ENCODE measurements around the gene TMEM179B. TPM values are rescaled to one million over a fixed set of nuclear protein-coding genes. Genes with fewer than 3 reads are reported as not detected.
A peak's percentile ranks its signal among the peaks of the same experiment; 100 is the strongest.

Gene TMEM179B
- total and polyA plus RNA-seq, 4 donors, result 21.1 to 81.4 (median 32.7) TPM

DNA sequence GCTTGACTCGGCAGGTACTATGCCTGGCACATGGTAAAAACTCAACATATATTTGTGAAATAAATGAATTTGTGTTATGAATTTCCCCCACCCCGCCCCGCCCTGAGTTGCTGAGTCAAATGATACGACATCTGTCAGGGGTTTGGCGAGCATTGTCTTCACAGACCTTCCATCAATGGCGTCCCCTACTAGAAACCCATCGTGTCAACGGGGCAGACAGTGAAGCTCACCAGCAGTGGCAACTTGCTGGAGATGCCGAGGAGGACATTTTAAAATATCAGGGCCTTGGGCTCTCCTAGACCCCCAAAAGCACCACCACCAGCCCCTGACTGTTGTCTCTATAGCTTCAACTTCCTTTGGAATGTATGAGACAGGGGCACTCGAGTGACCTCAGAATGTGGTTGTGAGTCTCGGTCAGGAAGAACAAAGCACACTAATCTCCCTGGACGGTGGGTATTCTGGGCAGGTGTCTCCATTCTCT, 18.8 kb downstream of the TMEM179B start:
- Histone ChIP-seq H3K9me3 (ENCODE audit: control insufficient read depth in 4 of 4, low read length in 3 of 4) (no peaks in the 10 kb centered on the region), H3K4me1 (ENCODE audit: control insufficient read depth in 4 of 4, insufficient read depth in 4 of 4, low read length in 3 of 4) (peaks cover 0 to 27% (median 16%) of the 10 kb centered on the region in 4 donors), H3K36me3 (ENCODE audit: control insufficient read depth in 4 of 4, insufficient read depth in 3 of 4, low read depth in 1 of 4, low read length in 3 of 4) (peaks cover 6 to 22% (median 14%) of the 10 kb centered on the region in 4 donors), H3K27me3 (ENCODE audit: control insufficient read depth in 4 of 4, insufficient read depth in 4 of 4, low read length in 3 of 4) (no peaks in the 10 kb centered on the region), H3K9ac (ENCODE audit: low read depth in 1 of 2, low read length in 2 of 2) (peak overlapping the region; percentile 49 to 76), H3K4me3 (ENCODE audit: low read depth in 1 of 3, low read length in 3 of 3) (peak overlapping the region in 1 of 3 donors; percentile 50), H3K27ac (ENCODE audit: low read depth in 1 of 2, low read length in 2 of 2) (peak overlapping the region; percentile 80 to 90)
- TF ChIP-seq RAD21 (IDR thresholded peaks at IDR 0.05), result no peak
- no peak for TF ChIP-seq NR2F2 (IDR thresholded peaks at IDR 0.05)
- TF ChIP-seq, protein P1, sequence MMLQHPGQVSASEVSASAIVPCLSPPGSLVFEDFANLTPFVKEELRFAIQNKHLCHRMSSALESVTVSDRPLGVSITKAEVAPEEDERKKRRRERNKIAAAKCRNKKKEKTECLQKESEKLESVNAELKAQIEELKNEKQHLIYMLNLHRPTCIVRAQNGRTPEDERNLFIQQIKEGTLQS (IDR thresholded peaks at IDR 0.05), result no peak
- no peak for TF ChIP-seq GABPA (IDR thresholded peaks at IDR 0.05 in 1 of 2, conservative IDR thresholded peaks at IDR 0.05 in 1 of 2)
- TF ChIP-seq YY1 (IDR thresholded peaks at IDR 0.05), result no peak
- TF ChIP-seq CTCF (IDR thresholded peaks at IDR 0.05; ENCODE audit: low read depth, low read length, missing input control), result no peak
- no peak for TF ChIP-seq JUND (IDR thresholded peaks at IDR 0.05)
- TF ChIP-seq ZBTB33 (IDR thresholded peaks at IDR 0.05), result no peak
- TF ChIP-seq, protein P2, sequence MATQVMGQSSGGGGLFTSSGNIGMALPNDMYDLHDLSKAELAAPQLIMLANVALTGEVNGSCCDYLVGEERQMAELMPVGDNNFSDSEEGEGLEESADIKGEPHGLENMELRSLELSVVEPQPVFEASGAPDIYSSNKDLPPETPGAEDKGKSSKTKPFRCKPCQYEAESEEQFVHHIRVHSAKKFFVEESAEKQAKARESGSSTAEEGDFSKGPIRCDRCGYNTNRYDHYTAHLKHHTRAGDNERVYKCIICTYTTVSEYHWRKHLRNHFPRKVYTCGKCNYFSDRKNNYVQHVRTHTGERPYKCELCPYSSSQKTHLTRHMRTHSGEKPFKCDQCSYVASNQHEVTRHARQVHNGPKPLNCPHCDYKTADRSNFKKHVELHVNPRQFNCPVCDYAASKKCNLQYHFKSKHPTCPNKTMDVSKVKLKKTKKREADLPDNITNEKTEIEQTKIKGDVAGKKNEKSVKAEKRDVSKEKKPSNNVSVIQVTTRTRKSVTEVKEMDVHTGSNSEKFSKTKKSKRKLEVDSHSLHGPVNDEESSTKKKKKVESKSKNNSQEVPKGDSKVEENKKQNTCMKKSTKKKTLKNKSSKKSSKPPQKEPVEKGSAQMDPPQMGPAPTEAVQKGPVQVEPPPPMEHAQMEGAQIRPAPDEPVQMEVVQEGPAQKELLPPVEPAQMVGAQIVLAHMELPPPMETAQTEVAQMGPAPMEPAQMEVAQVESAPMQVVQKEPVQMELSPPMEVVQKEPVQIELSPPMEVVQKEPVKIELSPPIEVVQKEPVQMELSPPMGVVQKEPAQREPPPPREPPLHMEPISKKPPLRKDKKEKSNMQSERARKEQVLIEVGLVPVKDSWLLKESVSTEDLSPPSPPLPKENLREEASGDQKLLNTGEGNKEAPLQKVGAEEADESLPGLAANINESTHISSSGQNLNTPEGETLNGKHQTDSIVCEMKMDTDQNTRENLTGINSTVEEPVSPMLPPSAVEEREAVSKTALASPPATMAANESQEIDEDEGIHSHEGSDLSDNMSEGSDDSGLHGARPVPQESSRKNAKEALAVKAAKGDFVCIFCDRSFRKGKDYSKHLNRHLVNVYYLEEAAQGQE (IDR thresholded peaks at IDR 0.05), result no peak
- TF ChIP-seq, protein P3, sequence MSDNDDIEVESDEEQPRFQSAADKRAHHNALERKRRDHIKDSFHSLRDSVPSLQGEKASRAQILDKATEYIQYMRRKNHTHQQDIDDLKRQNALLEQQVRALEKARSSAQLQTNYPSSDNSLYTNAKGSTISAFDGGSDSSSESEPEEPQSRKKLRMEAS (IDR thresholded peaks at IDR 0.05), result no peak
- TF ChIP-seq HNF4G (IDR thresholded peaks at IDR 0.05), result no peak
- TF ChIP-seq FOXA1 (IDR thresholded peaks at IDR 0.05), result no peak
- no peak for TF ChIP-seq EGR1 (IDR thresholded peaks at IDR 0.05; ENCODE audit: low read depth in 2 of 2)
- TF ChIP-seq RXRA (IDR thresholded peaks at IDR 0.05), result no peak
- TF ChIP-seq TAF1 (conservative IDR thresholded peaks at IDR 0.05), result no peak
- no peak for TF ChIP-seq SP1 (IDR thresholded peaks at IDR 0.05)
- no peak for TF ChIP-seq HNF4A (conservative IDR thresholded peaks at IDR 0.05)
- no peak for DNase-seq (ENCODE audit: low spot score)
- 46% methylated on average over 12 of the region's 12 CpGs for WGBS

Data from liver (tissue), 9 donors.